ENCODE data around the gene PHF2. TPM values are rescaled to one million over a fixed set of nuclear protein-coding genes. Genes with fewer than 3 reads are reported as not detected.

PHF2 gene
- polyA plus RNA-seq, 1 of the 3 experiments (the other 2 are of a cell fraction), result 11.2 TPM

DNA sequence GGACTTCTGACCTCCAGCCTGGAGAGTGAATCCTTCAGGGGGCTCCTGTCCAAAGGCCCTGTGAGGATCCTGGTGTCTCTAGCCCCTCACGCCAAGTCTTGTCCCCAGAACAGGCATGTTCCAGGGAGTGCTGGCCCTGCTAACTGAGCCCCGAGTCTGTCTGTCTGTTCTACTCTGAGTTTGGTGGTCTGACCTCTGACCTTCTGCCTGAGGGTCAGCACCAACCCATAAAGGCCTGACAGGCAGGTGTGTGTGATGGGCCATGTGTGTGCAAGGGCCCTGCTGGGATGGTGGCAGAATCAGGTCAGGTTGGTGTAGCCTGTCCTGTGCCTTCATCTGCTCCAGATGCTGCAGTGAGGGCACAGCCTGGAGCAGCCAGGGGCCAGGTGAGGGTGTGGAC is 46.3 kb downstream of the PHF2 start:
- Histone ChIP-seq H3F3A (replicated peaks; ENCODE audit: insufficient read depth) (no peaks in the 10 kb centered on the region), H3K27ac (ENCODE audit: low read depth in 2 of 2, low read length in 1 of 2) (no peak overlapping the region), H4K20me1 (ENCODE audit: insufficient read depth) (peaks cover 17% of the 10 kb centered on the region; the same call in 1 of the 2 replicates), H3K79me2 (ENCODE audit: insufficient read depth) (peaks cover 48% of the 10 kb centered on the region), H3K4me1 (ENCODE audit: control insufficient read depth in 1 of 2, insufficient read depth in 2 of 2, low read depth in 1 of 2, low read length in 1 of 2) (no peaks in the 10 kb centered on the region; a peak in 1 of 4 replicates), H2AFZ (ENCODE audit: low read depth) (no peak overlapping the region), H3K9me2 (no peaks in the 10 kb centered on the region), H3K4me3 (ENCODE audit: low read depth in 2 of 2, low read length in 1 of 2) (no peak overlapping the region), H3K36me3 (replicated peaks in 1 of 2; ENCODE audit: control insufficient read depth in 1 of 2, insufficient read depth in 2 of 2, low read length in 1 of 2) (no peaks in the 10 kb centered on the region), H3K4me2 (no peak overlapping the region), H3K9ac (no peak overlapping the region), H3K27me3 (ENCODE audit: insufficient read depth) (no peaks in the 10 kb centered on the region), H3K9me3 (no peaks in the 10 kb centered on the region)
- CTCF ChIA-PET, result no interaction called here
- TF ChIP-seq FOSL2 (IDR thresholded peaks at IDR 0.05; ENCODE audit: borderline replicate concordance, low read depth) (no peak), TCF12 (IDR thresholded peaks at IDR 0.05) (no peak), SIN3A (IDR thresholded peaks at IDR 0.05; ENCODE audit: borderline replicate concordance, low read depth, low read length) (no peak), EZH2phosphoT487 (IDR thresholded peaks at IDR 0.05; ENCODE audit: borderline replicate concordance, low read depth) (no peak), EP300 (IDR thresholded peaks at IDR 0.05; ENCODE audit: borderline replicate concordance in 1 of 2, low read depth in 1 of 2, low read length in 1 of 2) (no peak), RCOR1 (IDR thresholded peaks at IDR 0.05; ENCODE audit: low read length) (no peak), NRF1 (IDR thresholded peaks at IDR 0.05; ENCODE audit: low read depth, low read length) (no peak), TAF1 (IDR thresholded peaks at IDR 0.05; ENCODE audit: borderline replicate concordance, low read depth, low read length) (no peak), FOXM1 (IDR thresholded peaks at IDR 0.05; ENCODE audit: low read depth) (no peak), SMC3 (IDR thresholded peaks at IDR 0.05; ENCODE audit: low read depth, low read length) (no peak), CHD2 (IDR thresholded peaks at IDR 0.05; ENCODE audit: low read length, partially characterized antibody) (no peak), ELF1 (IDR thresholded peaks at IDR 0.05) (no peak), GATA2 (CRISPR knock-in tag; IDR thresholded peaks at IDR 0.05) (no peak), USF2 (IDR thresholded peaks at IDR 0.05; ENCODE audit: borderline replicate concordance, low read depth, low read length) (no peak), MEF2A (IDR thresholded peaks at IDR 0.05; ENCODE audit: borderline replicate concordance, low read depth) (no peak), POLR2AphosphoS5 (IDR thresholded peaks at IDR 0.05; ENCODE audit: low read depth, low read length) (no peak)
- TF ChIP-seq, protein P1, sequence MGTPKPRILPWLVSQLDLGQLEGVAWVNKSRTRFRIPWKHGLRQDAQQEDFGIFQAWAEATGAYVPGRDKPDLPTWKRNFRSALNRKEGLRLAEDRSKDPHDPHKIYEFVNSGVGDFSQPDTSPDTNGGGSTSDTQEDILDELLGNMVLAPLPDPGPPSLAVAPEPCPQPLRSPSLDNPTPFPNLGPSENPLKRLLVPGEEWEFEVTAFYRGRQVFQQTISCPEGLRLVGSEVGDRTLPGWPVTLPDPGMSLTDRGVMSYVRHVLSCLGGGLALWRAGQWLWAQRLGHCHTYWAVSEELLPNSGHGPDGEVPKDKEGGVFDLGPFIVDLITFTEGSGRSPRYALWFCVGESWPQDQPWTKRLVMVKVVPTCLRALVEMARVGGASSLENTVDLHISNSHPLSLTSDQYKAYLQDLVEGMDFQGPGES (IDR thresholded peaks at IDR 0.05; ENCODE audit: low read depth, low read length), result no peak
- TF ChIP-seq, protein P2, sequence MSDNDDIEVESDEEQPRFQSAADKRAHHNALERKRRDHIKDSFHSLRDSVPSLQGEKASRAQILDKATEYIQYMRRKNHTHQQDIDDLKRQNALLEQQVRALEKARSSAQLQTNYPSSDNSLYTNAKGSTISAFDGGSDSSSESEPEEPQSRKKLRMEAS (IDR thresholded peaks at IDR 0.05; ENCODE audit: low read depth), result no peak
- 93% methylated on average over 2 of the region's 2 CpGs for WGBS (ENCODE audit: low lambda C conversion rate)
- POLR2A ChIA-PET, result no interaction called here
- DNase-seq, result no peak

All from SK-N-SH (cell line).